ENCODE data around the gene CGB5. TPM values are rescaled to one million over a fixed set of nuclear protein-coding genes. Genes with fewer than 3 reads are reported as not detected.

The CGB5 gene
- total and polyA plus RNA-seq, 9 of the 15 experiments (the other 6 are each of a cell fraction or from before 2014, with no cell fraction given) = not detected

- DNase-seq (ENCODE audit: extremely low read depth in 1 of 4, low spot score in 3 of 4) (no peak), ATAC-seq (no peak), FAIRE-seq (no peak)
- TF ChIP-seq SUPT5H (IDR thresholded peaks at IDR 0.05) (0 out of 2 replicates have a peak, but pooled peaks have one; percentile 28), ZNF695 (CRISPR knock-in tag; IDR thresholded peaks at IDR 0.05) (no peak), TFAP4 (CRISPR knock-in tag; IDR thresholded peaks at IDR 0.05; ENCODE audit: borderline replicate concordance) (0 out of 2 replicates have a peak, but pooled peaks have one; percentile 4), RBM22 (IDR thresholded peaks at IDR 0.05; ENCODE audit: low read depth, low read length, poor library complexity, severe bottlenecking) (peak; percentile 35), RBFOX2 (IDR thresholded peaks at IDR 0.05; ENCODE audit: low read depth, low read length) (0 out of 2 replicates have a peak, but pooled peaks have one; percentile 43), POLR2G (IDR thresholded peaks at IDR 0.05; ENCODE audit: low read depth, low read length) (peak; percentile 69), CBX1 (IDR thresholded peaks at IDR 0.05; ENCODE audit: low read depth) (no peak), PHF20 (IDR thresholded peaks at IDR 0.05; ENCODE audit: partially characterized antibody) (no peak), ZBTB33 (CRISPR knock-in tag; IDR thresholded peaks at IDR 0.05) (peak; percentile 93), POLR2B (IDR thresholded peaks at IDR 0.05; ENCODE audit: low read depth, partially characterized antibody) (peak; percentile 41), SAP30 (IDR thresholded peaks at IDR 0.05; ENCODE audit: borderline replicate concordance, insufficient read depth, low read depth, low read length, poor library complexity, severe bottlenecking) (no peak), ZNF146 (CRISPR knock-in tag; IDR thresholded peaks at IDR 0.05; ENCODE audit: unreplicated experiment) (no peak), ZBTB7A (IDR thresholded peaks at IDR 0.05; ENCODE audit: borderline replicate concordance, control insufficient read depth, low read depth, low read length) (peak; percentile 24; the same call in 1 of the 2 replicates)
- H3K9ac ChIP-seq (ENCODE audit: insufficient read depth in 1 of 2, low read depth in 2 of 2, low read length in 2 of 2) = no peak overlapping the region
- 91% methylated on average over 14 of the region's 29 CpGs for WGBS (ENCODE audit: insufficient coverage, low coverage, missing lambda C conversion rate)
- ChIA-PET CTCF (ENCODE audit: low intra/inter-chr PET ratio) (no interaction called here), POLR2A (interaction anchor here (0.6 to 0.8 kb wide), 4 partner anchors 15 to 144 kb away, joined by 3 to 4 read pairs (median 4); partner anchors contain the start of genes GYS1, PPP1R15A and RUVBL2)
- peaks cover 7% of the 10 kb centered on the region for H3K9me1 ChIP-seq (ENCODE audit: control insufficient read depth, insufficient read depth, low read length)
- H3K4me3 ChIP-seq = no peak overlapping the region
- H3K79me2 ChIP-seq (ENCODE audit: control insufficient read depth, insufficient read depth, low read length) = no peaks in the 10 kb centered on the region
- BruUV-seq (replicated peaks) = no TSS peak
- H3K36me3 ChIP-seq (ENCODE audit: control insufficient read depth, insufficient read depth, low read length) = peaks cover 51% of the 10 kb centered on the region; the same call in 2 of the 3 replicates
- H3K9me3 ChIP-seq (replicated peaks; ENCODE audit: control insufficient read depth, insufficient read depth, low read depth, low read length) = no peaks in the 10 kb centered on the region
- no peak overlapping the region for H3K27ac ChIP-seq (ENCODE audit: extremely low read depth, low read depth, low read length)
- H3K27me3 ChIP-seq (ENCODE audit: control insufficient read depth in 2 of 2, insufficient read depth in 2 of 2, low read length in 2 of 2) = no peaks in the 10 kb centered on the region
- no peak overlapping the region for H3K4me2 ChIP-seq (ENCODE audit: insufficient read depth, low read length)
- peaks cover 21 to 63% of the 10 kb centered on the region in 2 experiments; a peak in 4 of 5 replicates for H3K4me1 ChIP-seq (replicated peaks in 1 of 2; ENCODE audit: control insufficient read depth in 2 of 2, insufficient read depth in 2 of 2, low read length in 2 of 2)
- peaks cover 12% of the 10 kb centered on the region; the same call in 1 of the 2 replicates for H4K20me1 ChIP-seq (replicated peaks; ENCODE audit: control insufficient read depth, insufficient read depth, low read length)
- in situ Hi-C loops (cut with MboI) (no loop called here), intact Hi-C loops (cut with micrococcal nuclease) (no loop called here)
- no peak overlapping the region for H2AFZ ChIP-seq (ENCODE audit: low read depth, low read length)
Observed at GRCh38 chr19:49016067-49016839, 27.4 kb upstream of the CGB5 start.

Measured in K562 (cell line).